ENCODE results near the gene CD27.

CD27 gene

DNA sequence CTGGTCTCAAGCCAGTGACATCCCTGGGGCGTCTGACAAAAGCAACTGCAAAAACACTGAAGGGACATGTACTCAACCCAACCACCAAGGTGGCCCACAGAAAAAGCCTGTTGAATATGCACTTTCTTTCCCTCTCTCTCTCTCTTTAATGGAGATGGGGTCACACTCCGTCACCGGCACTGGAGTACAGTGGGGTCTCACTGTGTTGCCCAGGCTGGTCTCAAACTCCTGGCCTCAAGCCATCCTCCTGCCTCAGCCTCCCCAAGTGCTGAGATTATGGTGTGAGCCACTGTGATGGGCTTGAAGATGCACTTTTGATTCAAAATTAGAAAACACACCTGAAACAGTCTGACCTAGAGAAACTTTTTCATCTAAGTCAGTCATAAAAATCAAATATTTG, 7.2 kb upstream of the CD27 start:
- TF ChIP-seq, protein P1, sequence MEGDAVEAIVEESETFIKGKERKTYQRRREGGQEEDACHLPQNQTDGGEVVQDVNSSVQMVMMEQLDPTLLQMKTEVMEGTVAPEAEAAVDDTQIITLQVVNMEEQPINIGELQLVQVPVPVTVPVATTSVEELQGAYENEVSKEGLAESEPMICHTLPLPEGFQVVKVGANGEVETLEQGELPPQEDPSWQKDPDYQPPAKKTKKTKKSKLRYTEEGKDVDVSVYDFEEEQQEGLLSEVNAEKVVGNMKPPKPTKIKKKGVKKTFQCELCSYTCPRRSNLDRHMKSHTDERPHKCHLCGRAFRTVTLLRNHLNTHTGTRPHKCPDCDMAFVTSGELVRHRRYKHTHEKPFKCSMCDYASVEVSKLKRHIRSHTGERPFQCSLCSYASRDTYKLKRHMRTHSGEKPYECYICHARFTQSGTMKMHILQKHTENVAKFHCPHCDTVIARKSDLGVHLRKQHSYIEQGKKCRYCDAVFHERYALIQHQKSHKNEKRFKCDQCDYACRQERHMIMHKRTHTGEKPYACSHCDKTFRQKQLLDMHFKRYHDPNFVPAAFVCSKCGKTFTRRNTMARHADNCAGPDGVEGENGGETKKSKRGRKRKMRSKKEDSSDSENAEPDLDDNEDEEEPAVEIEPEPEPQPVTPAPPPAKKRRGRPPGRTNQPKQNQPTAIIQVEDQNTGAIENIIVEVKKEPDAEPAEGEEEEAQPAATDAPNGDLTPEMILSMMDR (IDR thresholded peaks at IDR 0.05; ENCODE audit: low read depth, low read length), result no peak
- DNase-seq (ENCODE audit: extremely low read depth, low read depth), result no peak

DNA sequence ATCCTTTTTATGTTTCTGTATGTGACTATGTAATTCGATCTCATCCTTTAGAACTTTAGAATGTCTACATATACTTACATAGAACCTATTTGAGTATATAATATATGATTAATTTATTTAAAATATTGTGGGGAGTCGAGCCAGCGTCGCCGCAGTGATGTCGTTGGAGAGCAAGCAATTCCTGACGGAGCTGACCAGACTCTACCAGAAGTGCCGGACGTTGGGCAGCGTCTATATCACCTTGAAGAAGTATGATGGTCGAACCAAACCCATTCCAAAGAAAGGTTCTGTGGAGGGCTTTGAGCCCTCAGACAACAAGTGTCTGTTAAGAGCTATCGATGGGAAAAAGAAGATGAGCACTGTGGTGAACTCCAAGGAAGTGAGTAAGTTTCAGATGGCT, 6.4 kb upstream of the CD27 start:
- TF ChIP-seq, protein P1 (IDR thresholded peaks at IDR 0.05; ENCODE audit: low read depth, low read length), result no peak
- no peak for DNase-seq (ENCODE audit: extremely low read depth, low read depth)

DNA sequence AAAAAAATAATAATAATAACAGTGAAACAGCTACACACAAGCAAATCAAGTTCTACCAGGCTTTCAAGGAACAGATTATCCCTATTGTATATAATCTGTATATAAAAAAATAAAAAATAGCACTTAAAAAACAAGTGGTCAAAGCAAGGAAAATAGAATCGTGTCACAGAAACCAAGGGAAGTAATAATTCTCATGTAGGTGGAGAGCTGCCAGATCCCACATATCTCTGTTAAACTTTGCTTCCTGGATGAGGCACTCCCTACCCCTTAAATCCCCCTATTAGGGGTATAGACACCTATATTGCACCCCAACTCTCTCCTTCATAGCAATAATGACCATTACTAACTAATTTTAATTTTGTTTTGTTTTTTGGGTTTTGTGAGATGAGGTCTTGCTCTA, 4.4 kb upstream of the CD27 start:
- TF ChIP-seq, protein P1 (IDR thresholded peaks at IDR 0.05; ENCODE audit: low read depth, low read length), result no peak
- no peak for DNase-seq (ENCODE audit: extremely low read depth, low read depth)

DNA sequence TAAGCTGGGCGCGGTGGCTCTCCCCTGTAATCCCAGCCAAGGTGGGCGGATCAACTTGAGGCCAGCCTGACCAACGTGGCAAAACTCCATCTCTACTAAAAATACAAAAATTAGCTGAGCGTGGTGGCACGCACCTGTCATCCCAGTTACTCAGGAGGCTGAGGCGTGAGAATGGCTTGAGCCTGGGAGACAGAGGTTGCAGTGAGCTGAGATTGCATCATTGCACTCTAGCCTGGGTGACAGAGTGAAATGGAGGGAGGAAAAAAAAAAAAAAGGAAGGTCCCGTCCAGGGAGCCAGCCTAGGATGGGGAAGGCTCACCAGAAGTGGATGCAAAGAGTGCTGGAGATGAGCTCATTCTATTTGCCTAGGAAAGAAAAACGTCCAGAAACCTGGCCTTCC, 1.9 kb upstream of the CD27 start:
- TF ChIP-seq, protein P1 (IDR thresholded peaks at IDR 0.05; ENCODE audit: low read depth, low read length), result no peak

DNA sequence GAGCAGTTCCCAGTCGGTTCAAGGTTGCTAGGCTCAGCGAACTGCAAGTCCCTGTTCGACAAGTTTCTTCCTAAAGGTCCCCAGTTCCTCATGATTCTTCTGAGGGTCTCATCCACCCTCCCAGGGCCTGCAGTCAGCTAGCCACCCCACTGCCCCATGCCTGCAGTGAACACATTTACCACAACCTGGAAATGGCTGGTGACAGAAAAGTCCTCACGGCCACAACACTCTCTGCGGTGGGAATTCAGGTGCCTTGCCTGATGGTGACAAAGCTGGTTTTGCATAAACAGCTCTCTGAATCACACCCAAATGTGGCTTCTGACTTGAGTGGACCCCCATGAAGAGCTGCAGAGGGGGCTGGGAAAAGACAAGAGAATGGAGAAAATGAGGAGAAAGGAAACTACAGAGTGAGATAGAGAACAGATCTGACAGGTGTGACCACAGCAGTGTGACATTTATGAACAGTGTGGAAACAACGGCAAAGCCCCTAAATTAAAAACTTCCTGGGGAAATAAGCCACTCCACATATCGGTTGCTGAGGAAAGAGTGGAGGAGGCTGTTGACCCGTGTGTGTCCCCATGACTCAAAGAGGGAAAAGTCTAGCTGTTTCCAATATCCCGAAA, 1.3 kb upstream of the CD27 start:
- TF ChIP-seq, protein P1 (IDR thresholded peaks at IDR 0.05; ENCODE audit: low read depth, low read length), result no peak
- DNase-seq (ENCODE audit: extremely low read depth, low read depth), result no peak

More for the DNA sequence above, 1.9 kb upstream of the CD27 start:
- DNase-seq (ENCODE audit: extremely low read depth, low read depth), result no peak

DNA sequence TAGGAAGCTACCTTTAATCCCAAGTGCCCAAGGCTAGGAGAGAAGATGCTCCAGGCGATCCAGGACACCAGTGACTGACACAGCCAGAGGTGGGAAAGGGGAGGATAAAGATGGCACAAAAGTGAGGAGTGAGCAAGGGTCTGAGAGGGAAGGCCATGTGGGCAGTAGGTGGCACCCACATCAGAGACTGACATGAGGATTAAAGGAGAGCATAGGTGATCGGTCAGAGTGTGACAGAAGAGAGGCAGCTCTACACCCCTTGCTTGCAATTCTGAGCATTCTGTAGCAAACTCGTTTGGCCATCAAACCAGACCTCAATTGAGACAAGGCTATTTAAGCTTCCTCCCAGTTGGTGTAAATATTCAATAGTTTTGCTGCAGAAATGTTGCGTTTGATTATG, 724 bp upstream of the CD27 start:
- TF ChIP-seq, protein P1 (IDR thresholded peaks at IDR 0.05; ENCODE audit: low read depth, low read length), result no peak
- no peak for DNase-seq (ENCODE audit: extremely low read depth, low read depth)

DNA sequence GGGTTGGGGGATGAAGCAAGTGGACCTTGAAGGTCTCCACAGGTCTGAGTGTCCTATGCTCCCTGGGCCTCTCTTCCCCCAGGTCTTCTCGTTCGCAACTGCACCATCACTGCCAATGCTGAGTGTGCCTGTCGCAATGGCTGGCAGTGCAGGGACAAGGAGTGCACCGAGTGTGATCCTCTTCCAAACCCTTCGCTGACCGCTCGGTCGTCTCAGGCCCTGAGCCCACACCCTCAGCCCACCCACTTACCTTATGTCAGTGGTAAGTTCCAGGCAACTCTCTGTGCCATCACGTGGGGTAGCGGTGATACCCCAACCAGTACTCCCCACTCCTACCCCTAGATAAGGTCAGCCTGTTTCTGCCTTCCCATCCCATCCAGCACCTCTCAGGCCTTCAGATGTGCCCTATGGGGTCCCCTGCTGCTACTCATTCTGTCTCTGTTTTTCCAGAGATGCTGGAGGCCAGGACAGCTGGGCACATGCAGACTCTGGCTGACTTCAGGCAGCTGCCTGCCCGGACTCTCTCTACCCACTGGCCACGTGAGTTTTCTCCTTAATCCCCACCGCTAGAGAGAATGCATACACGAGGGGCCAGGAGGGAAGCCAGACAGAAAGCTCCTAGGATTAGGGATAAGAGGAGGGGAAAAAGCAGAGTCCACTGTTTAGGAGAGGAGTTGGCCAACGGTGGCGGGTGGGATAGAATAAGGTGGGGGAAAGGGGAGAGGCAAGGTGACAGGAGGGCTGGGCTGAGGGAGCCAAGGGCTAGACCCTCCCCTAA, 5.5 kb downstream of the CD27 start:
- no peak for DNase-seq (ENCODE audit: extremely low read depth, low read depth)
- TF ChIP-seq, protein P1 (IDR thresholded peaks at IDR 0.05; ENCODE audit: low read depth, low read length), result no peak

Data from AG09319 (cell line).